ENCODE data around the gene RBM33. TPM values are rescaled to one million over a fixed set of nuclear protein-coding genes. Genes with fewer than 3 reads are reported as not detected.
A peak's percentile ranks its signal among the peaks of the same experiment; 100 is the strongest.

The RBM33 gene
- total and polyA plus RNA-seq, 2 experiments from 2014 or later: 51.1 to 53.5 TPM

DNA sequence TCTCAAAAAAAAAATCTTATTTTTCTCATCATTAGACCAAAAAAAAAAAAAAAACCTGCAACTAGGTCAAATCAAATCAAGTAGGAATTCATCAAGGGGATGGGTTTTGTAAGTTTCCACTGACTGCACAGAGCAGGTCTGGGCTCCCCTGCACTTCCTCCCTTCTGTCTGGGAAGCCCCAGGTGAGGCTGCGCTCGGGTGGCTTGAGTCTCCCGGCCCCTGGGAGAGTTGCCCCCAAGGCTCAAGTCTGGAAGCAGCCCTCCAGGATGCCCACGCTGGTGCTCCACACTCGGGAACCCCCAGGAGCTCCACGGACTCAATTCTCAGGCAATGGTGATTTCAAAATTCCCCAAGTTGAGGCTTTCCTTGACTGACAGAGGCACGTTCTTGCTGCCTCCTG is 41.7 kb upstream of the RBM33 start:
- TF ChIP-seq, protein P1, sequence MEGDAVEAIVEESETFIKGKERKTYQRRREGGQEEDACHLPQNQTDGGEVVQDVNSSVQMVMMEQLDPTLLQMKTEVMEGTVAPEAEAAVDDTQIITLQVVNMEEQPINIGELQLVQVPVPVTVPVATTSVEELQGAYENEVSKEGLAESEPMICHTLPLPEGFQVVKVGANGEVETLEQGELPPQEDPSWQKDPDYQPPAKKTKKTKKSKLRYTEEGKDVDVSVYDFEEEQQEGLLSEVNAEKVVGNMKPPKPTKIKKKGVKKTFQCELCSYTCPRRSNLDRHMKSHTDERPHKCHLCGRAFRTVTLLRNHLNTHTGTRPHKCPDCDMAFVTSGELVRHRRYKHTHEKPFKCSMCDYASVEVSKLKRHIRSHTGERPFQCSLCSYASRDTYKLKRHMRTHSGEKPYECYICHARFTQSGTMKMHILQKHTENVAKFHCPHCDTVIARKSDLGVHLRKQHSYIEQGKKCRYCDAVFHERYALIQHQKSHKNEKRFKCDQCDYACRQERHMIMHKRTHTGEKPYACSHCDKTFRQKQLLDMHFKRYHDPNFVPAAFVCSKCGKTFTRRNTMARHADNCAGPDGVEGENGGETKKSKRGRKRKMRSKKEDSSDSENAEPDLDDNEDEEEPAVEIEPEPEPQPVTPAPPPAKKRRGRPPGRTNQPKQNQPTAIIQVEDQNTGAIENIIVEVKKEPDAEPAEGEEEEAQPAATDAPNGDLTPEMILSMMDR (IDR thresholded peaks at IDR 0.05; ENCODE audit: low read depth, low read length): no peak
- no peaks in the 10 kb centered on the region for H3K9me3 ChIP-seq (ENCODE audit: low read depth)
- DNase-seq (ENCODE audit: low read depth in 1 of 2, low spot score in 1 of 2): no peak
- no peaks in the 10 kb centered on the region for H3K4me1 ChIP-seq (ENCODE audit: low read depth)
- H3K27me3 ChIP-seq: no peaks in the 10 kb centered on the region
- H3K4me3 ChIP-seq: no peak overlapping the region
- no peak overlapping the region for H3K27ac ChIP-seq
- no peaks in the 10 kb centered on the region for H3K36me3 ChIP-seq

DNA sequence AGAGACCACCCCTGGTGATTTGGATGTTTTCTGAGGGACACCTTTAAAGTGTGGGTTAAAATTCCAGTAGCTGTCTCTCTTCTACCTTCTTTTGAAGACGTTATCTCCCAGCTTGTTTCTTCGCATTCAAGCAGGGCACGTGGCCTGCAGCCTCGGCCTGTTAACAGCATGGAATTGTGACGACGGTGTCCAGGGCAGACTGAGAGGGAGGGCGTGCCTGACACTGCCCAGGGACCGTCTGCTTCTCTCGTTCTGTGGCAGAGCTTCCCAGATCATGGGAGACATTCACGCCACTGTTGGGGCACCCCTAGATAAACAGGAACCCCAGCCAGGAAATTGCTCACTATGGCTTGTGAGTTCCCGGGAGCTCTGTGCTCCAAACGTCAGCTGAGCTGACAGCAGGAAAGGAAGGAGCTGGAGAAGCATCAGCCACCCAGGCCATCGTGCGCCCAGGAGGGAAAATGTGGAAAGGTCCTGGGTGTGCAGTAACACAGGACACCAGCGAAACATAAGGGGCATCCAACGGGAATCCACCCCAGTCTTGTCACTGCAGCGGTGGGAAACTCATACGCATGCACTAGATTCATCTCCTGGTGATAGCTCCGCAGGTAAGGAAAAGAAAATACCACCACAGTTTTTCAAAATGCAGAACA is 41.1 kb upstream of the RBM33 start:
- no peaks in the 10 kb centered on the region for H3K4me1 ChIP-seq (ENCODE audit: low read depth)
- TF ChIP-seq, protein P1 (IDR thresholded peaks at IDR 0.05; ENCODE audit: low read depth, low read length): no peak
- H3K9me3 ChIP-seq (ENCODE audit: low read depth): no peaks in the 10 kb centered on the region
- no peak overlapping the region for H3K27ac ChIP-seq
- H3K36me3 ChIP-seq: no peaks in the 10 kb centered on the region
- peak in 1 of 2 donors; percentile 46 for DNase-seq (ENCODE audit: low read depth in 1 of 2, low spot score in 1 of 2)
- no peaks in the 10 kb centered on the region for H3K27me3 ChIP-seq
- H3K4me3 ChIP-seq: no peak overlapping the region

DNA sequence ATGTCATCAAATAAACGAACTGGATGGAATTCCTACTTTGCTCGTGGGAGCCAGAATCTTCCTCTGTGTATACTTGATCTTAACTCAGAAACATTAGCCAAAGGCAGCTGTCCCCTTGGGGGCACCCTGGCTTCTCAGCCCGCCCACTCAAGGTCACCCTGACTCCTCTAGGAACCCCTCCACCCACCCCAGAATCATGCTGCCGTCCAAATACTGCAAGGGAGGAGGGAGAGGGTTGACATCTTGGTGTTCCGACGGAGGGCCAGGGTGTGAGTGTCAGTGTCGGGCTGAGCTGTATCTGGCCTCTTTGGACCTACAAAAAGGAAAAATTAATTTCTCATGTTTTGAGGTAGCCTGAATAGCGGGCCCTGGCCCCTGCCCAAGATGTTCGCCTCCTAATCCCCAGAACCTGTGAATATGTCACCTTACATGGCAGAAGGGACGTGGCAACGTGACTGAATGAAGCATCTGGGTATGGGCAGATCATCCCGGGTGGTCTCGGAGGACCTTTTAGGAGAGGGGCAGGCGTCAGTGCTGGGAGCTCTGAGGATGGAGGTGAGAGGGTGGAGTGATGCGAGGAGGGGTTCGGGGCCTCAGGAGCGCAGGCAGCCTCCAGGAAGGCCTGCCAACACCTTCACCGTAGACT is 40.5 kb upstream of the RBM33 start:
- H3K4me3 ChIP-seq: no peak overlapping the region
- H3K27me3 ChIP-seq: no peaks in the 10 kb centered on the region
- H3K27ac ChIP-seq: no peak overlapping the region
- DNase-seq (ENCODE audit: low read depth in 1 of 2, low spot score in 1 of 2): no peak
- H3K4me1 ChIP-seq (ENCODE audit: low read depth): no peaks in the 10 kb centered on the region
- no peaks in the 10 kb centered on the region for H3K36me3 ChIP-seq
- H3K9me3 ChIP-seq (ENCODE audit: low read depth): no peaks in the 10 kb centered on the region
- TF ChIP-seq, protein P1 (IDR thresholded peaks at IDR 0.05; ENCODE audit: low read depth, low read length): no peak

DNA sequence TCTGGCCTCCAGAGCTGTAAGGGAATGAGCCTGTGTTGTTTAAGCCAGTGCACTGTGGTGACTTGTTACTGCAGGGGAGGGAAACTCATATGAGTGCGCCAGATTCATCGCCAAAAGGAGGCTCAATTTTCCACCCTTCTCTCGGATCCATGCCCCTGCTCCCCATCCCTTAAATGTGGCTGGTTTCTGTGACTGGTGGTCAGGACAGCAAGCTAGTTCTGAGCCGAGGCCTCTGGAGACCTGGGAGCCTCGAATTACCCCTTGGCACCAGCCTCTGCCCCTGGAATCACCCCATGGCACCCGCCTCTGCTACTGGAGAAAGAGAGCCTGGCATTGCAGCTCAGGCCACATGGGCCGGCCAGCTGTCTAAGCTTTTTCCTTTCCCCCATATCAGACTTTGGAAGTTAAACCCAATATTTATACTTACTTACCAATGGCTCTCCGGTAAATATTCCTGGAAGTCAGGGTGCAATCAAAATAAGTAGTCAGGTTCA is 39.9 kb upstream of the RBM33 start:
- no peak for DNase-seq (ENCODE audit: low read depth in 1 of 2, low spot score in 1 of 2)
- Histone ChIP-seq H3K36me3 (no peaks in the 10 kb centered on the region), H3K9me3 (ENCODE audit: low read depth) (no peaks in the 10 kb centered on the region), H3K4me3 (no peak overlapping the region), H3K27ac (no peak overlapping the region), H3K27me3 (no peaks in the 10 kb centered on the region), H3K4me1 (ENCODE audit: low read depth) (no peaks in the 10 kb centered on the region)
- TF ChIP-seq, protein P1 (IDR thresholded peaks at IDR 0.05; ENCODE audit: low read depth, low read length): no peak

DNA sequence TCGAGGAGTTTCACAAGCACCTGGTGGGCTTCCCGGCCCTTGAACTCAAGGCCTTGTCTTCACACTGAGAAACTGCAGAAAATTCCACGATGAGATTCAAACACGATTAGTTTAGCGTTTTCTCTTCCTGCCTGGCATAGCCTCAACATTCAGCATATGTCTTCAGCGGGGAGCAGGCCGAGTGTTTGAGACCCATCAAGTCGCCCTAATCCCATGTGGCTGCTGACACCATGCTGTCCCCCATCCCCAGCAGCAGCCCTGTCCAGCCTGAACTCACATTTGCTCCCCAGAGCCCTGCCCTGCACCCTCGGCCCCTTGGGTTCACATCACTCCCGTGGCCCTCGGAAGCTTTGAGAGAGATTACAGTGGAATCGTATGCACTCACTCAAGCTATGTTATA is 35.3 kb upstream of the RBM33 start:
- no peaks in the 10 kb centered on the region for H3K36me3 ChIP-seq
- no peak for DNase-seq (ENCODE audit: low read depth in 1 of 2, low spot score in 1 of 2)
- TF ChIP-seq, protein P1 (IDR thresholded peaks at IDR 0.05; ENCODE audit: low read depth, low read length): no peak
- no peak overlapping the region for H3K4me3 ChIP-seq
- no peaks in the 10 kb centered on the region for H3K27me3 ChIP-seq
- H3K9me3 ChIP-seq (ENCODE audit: low read depth): no peaks in the 10 kb centered on the region
- no peak overlapping the region for H3K27ac ChIP-seq
- H3K4me1 ChIP-seq (ENCODE audit: low read depth): no peaks in the 10 kb centered on the region
